HG03354 (cell line): Measurements from ENCODE around the gene SLX9.

Experiments used
- ATAC-seq: cut with Tn5 transposase; IDR thresholded peaks from one replicate; pipeline ENCODE4 v1.9.1; 2021; ENCODE audit warnings: mild to moderate bottlenecking; ENCODE audit not compliant: unreplicated experiment, poor library complexity, severe bottlenecking

SLX9 gene

DNA sequence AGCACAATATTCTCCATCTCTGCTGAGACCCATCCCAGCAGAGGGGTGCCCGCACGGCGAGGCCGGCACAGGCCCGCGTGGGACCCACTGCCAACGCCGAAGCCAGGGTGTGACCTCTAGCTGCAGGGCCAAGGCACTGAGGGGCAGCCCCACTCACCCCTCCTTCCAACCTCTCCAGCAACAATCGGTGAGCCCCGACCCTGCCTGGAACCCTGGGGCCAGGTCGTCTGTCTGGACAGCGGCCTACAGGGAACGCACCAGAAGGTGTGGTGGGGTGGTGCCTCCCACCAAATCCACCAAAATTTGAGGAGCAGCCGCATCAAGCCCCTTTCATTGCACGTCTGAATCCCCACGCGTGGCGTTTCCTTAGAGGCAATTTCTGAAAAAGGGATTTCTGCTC, 71.6 kb downstream of the SLX9 start:
- ATAC-seq, result no peak

DNA sequence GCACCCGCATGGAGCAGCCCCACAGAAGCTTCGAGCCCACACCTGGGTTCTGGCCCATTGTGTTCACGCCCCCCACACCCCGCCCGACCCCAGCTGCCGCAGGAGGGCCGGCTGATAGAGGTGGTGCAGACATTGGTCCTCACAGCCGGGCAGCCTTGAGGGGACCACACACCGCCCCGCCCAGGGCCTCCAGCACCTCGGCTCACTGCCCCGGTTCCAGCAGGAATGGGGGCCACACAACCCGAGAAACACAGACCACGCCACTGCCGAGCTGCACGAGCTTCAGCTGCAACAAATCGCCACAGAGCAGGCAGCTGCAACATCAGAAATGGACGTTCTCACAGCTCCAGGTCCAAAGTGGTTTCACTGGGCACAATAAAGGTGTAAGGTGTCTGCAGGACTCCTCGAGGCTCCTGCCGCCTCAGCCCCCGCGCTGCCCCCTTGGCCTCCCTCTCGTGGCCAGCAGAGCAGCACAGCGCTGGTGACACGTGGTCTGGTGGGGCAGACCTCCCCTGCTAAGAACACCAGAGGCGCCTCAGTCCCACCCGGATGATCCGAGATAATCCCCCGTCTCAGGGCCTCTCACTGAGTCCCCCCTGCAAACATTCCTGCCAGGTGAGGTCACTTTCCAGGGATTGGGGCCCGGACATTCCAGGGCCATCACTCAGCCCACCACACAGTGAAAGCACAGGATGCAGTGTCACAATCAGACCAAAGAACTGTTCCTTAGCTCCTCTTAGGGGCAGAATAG, 72.3 kb downstream of the SLX9 start:
- no peak for ATAC-seq

DNA sequence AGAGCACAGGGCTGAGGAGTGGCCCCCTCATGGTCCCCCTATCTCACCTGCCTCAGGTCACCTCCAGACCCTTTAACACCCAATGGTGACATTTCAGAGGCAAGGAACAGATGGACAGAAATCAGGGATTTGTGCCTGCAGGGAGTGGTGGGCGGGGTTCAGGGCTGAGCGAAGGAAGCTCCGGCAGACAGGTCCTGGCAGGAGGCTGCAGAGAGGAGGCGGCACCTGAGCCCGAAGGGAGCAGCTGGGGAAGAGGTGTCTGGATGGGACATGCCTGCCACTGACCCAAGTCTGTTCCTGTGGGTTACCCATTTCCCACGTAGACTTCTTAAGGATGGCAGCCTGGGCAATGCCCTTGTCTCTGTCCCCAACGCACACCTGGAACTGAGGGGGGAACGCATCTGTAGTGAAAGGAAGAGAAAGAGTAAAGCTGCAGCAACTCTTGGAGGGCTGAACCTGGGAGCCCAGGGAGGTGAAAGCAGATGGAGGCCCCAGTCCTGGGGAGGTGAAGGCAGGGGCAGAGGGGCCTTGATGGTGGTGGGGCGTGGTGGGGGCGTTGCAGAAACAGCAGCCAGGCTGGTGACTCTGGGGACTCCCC, 72.9 kb downstream of the SLX9 start:
- ATAC-seq, result no peak

- no peak for ATAC-seq
These were observed 73.5 kb downstream of the SLX9 start for GRCh38 chr21:45013260-45013841.

GRCh38 chr21:45014747-45015468, 75.1 kb downstream of the SLX9 start:
- ATAC-seq, result no peak

- ATAC-seq, result no peak
These were observed 75.6 kb downstream of the SLX9 start for GRCh38 chr21:45015469-45015860.

DNA sequence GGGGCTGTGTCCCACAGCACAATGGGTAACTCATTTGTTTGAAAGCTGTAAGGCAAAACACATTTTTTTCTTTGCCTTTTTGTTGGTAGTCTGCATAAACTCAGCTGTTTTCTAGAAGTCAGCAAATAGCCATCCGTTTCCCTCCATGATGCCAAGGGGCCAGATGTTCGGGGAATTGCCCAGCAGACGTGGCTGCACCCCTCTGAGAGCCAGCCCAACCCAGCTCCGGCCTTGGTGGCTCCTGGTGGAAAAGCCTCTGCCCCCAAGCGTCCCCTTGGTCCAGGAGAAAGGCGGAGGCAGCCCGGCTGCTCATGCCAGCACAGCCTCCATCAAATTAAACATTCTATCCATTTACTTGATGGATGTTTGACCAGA, 76.2 kb downstream of the SLX9 start:
- no peak for ATAC-seq

- no peak for ATAC-seq
These were observed 76.7 kb downstream of the SLX9 start for GRCh38 chr21:45016406-45017038.

DNA sequence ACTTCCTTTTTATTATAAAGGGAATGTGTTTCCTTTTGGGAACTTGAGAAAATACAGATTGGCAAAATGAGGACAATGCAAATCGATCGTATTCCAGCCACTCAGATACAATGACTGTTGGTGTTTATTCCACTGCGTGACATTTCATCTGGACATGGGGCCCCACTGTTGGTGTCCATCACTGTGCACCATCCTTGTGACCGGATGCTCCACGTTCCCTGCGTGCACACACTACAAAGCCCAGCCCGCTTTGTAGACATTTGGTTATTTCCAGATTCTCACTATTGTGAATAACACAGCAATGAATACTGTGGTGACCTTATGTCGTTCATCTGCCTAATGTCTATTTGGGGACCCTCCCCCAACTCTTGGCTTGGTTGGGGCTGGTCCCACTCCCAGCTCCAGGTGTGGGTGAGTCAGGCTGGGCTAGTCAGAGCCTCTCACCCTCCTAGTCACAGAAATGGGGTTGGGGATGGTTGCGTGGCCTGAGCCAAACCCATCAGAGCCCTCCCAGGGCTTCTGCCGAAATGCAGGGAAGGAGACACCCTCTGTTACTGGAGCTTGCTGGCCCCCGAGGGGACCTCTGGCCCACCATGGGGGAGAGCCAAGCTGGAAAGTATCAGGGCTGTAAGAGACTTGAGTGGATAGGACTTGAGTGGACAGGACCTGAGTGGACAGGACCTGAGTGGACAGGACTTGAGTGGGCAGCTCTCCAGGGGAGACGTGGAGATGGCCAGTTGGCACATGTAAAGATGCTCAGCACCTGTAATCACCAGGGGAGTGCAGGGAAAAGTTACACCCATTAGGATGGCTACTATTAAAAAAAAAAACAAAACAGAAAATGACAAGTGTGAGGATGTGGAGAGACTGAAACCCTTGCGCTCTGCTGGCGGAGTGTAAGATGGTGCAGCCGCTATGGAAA, 77.5 kb downstream of the SLX9 start:
- no peak for ATAC-seq

DNA sequence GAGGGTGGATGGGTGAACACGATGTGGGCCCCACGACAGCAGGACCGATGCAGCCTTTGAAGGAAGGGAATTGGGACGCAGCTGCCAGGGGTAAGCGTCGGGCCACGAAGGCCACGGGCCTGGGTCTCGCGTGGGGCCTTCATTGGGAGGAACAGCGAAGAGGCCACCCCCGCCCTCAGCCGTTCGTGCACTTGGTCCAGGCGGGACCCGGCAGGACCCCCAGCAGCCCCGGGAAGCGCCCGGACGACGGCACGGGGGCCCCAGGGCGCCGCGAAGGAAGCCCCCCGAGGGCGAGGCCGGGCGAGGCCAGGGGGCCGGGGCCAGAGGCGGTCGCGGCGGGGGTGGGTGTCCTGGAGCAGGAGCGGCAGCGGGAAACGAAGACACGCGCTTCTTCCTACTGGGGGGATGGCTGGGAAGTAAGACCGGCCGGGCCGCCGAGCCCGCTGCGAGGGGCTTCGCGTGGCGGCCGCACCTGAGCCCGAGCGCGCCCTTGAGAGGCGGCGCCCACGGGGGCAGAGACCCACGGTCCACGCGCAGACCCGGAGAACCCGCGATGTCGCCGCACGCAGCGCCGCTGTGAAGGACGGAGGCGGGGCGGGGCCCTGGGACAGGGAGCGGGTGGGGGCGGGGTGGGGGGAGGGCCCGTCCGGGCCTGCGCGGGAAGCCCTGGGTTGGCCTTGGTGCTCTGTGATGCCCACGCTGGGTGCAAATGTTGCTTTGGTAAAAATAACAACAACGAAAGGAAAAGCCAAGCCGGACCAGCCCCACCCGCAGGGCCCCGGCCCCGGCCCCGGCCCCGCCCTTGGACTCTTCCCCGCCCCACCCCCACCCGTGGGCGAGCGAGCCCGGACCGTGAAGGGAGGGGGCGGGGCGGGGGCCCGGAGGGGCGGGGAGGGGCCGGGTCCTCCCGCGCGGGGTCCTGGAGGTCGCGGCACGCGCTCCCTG, 78.6 kb downstream of the SLX9 start:
- no peak for ATAC-seq

- ATAC-seq, result no peak
These were observed 79.5 kb downstream of the SLX9 start for GRCh38 chr21:45019076-45019886.

- ATAC-seq, result no peak
These were observed 80.2 kb downstream of the SLX9 start for GRCh38 chr21:45019887-45020537.

- no peak for ATAC-seq
These were observed 81.0 kb downstream of the SLX9 start for GRCh38 chr21:45020629-45021427.

- ATAC-seq, result no peak
These were observed 81.9 kb downstream of the SLX9 start for GRCh38 chr21:45021428-45022347.

DNA sequence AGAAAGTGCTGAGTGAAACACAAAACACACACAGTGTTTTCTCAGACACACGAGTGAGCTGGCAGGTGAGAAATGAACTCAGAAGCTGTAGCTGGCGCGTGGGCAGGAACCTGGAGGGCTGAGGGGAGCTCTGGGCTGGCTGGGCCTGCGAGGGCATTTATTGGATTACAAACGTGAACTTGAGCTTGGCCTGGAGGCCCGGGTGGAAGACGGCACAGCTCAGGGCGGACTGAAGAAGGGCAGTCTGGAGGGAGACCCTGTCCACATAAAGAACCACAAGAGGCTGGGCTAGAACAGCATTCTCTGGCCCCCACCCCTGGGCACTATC, 82.5 kb downstream of the SLX9 start:
- no peak for ATAC-seq
